GM23338 (cell line): ENCODE data around the gene KIF6. TPM values are rescaled to one million over a fixed set of nuclear protein-coding genes. Genes with fewer than 3 reads are reported as not detected.

ENCODE experiments used
- ATAC-seq: fragments of 200-7000 bp; cut with Tn5 transposase; 3 replicates; pipeline ENCODE4 v1.9.1; 2020
- DNase-seq: peaks from one replicate; pipeline ENCODE4 v3.0.0-alpha.2; 2015; ENCODE audit warnings: low spot score
- H2AFZ ChIP-seq: fragments of 200-600 bp; sonication (generic); 2 replicates; pipeline ENCODE4 v1.8.0; 2016; ENCODE audit warnings: antibody characterized with exemption, mild to moderate bottlenecking, moderate library complexity
- H3F3A ChIP-seq: fragments of 200-600 bp; sonication (generic); replicated peaks from 2 replicates; pipeline ENCODE4 v1.8.0; 2017; ENCODE audit warnings: antibody characterized with exemption, mixed run types, low read depth
- H3K27ac ChIP-seq: fragments of 200-600 bp; sonication (generic); 2 replicates; pipeline ENCODE4 v1.6.1; 2016; ENCODE audit warnings: low read depth
- H3K27me3 ChIP-seq: fragments of 200-600 bp; sonication (generic); 2 replicates; pipeline ENCODE4 v1.8.0; 2016; ENCODE audit warnings: mild to moderate bottlenecking, mixed run types, moderate library complexity; ENCODE audit not compliant: insufficient read depth
- H3K36me3 ChIP-seq: fragments of 200-600 bp; sonication (generic); 2 replicates; pipeline ENCODE4 v1.8.0; 2016; ENCODE audit warnings: mild to moderate bottlenecking; ENCODE audit not compliant: insufficient read depth
- H3K4me1 ChIP-seq: fragments of 200-600 bp; sonication (generic); 2 replicates; pipeline ENCODE4 v1.8.0; 2016; ENCODE audit warnings: mild to moderate bottlenecking, moderate library complexity; ENCODE audit not compliant: insufficient read depth
- H3K4me2 ChIP-seq: fragments of 200-600 bp; sonication (generic); 2 replicates; pipeline ENCODE4 v1.7.1; 2017; ENCODE audit warnings: mixed run types
- H3K4me3 ChIP-seq: fragments of 200-600 bp; sonication (generic); 2 replicates; pipeline ENCODE4 v1.6.1; 2016; ENCODE audit warnings: mixed run types
- H3K79me2 ChIP-seq: fragments of 200-600 bp; sonication (generic); replicated peaks from 2 replicates; pipeline ENCODE4 v1.8.0; 2017; ENCODE audit warnings: mild to moderate bottlenecking; ENCODE audit not compliant: insufficient read depth
- H3K9me2 ChIP-seq: fragments of 200-600 bp; sonication (generic); 2 replicates; pipeline ENCODE4 v1.8.0; 2017; ENCODE audit not compliant: insufficient read depth
- H4K20me1 ChIP-seq: fragments of 200-600 bp; sonication (generic); replicated peaks from 2 replicates; pipeline ENCODE4 v1.8.0; 2017; ENCODE audit warnings: mild to moderate bottlenecking; ENCODE audit not compliant: insufficient read depth
- H3K27ac Mint-ChIP-seq: 2 replicates; pipeline ENCODE4 v1.8.0; 2020; ENCODE audit warnings: inconsistent platforms, mild to moderate bottlenecking, moderate library complexity, mixed read lengths
- H3K27me3 Mint-ChIP-seq: 3 replicates; pipeline ENCODE4 v1.8.0; 2022; ENCODE audit warnings: low read depth, mild to moderate bottlenecking, moderate library complexity, mixed read lengths, inconsistent platforms; ENCODE audit not compliant: insufficient read depth, poor library complexity
- H3K36me3 Mint-ChIP-seq: 3 replicates; pipeline ENCODE4 v1.8.0; 2021; ENCODE audit warnings: low read depth, mild to moderate bottlenecking, inconsistent platforms, moderate library complexity, mixed read lengths
- H3K4me1 Mint-ChIP-seq: 3 replicates; pipeline ENCODE4 v1.8.0; 2020; ENCODE audit warnings: mild to moderate bottlenecking, inconsistent platforms, mixed read lengths
- H3K4me3 Mint-ChIP-seq: 3 replicates; pipeline ENCODE4 v1.8.0; 2021; ENCODE audit warnings: moderate library complexity, mild to moderate bottlenecking, inconsistent platforms, mixed read lengths
- H3K9me3 Mint-ChIP-seq: 3 replicates; pipeline ENCODE4 v1.8.0; 2020; ENCODE audit warnings: moderate library complexity, mild to moderate bottlenecking, inconsistent platforms, mixed read lengths
- CTCF ChIP-seq, 2 experiments: fragments of 200-600 bp in 1 of 2; sonication (generic) in 1 of 2; conservative IDR thresholded peaks; 2 replicates each; pipeline versions ENCODE4 v1.5.1 to v1.6.1; 2016 to 2017; ENCODE audit warnings: antibody characterized with exemption in 2 of 2, low read depth in 2 of 2, mild to moderate bottlenecking in 2 of 2, moderate library complexity in 1 of 2
- ETS1 ChIP-seq: IDR thresholded peaks from 2 replicates; pipeline ENCODE4 v1.6.1; 2016; ENCODE audit warnings: antibody characterized with exemption
- EZH2phosphoT487 ChIP-seq: fragments of 200-600 bp; sonication (generic); IDR thresholded peaks from one replicate; pipeline ENCODE4 v1.8.1; 2018; ENCODE audit warnings: antibody characterized with exemption; ENCODE audit not compliant: unreplicated experiment
- NANOG ChIP-seq: IDR thresholded peaks from 2 replicates; pipeline ENCODE4 v1.6.1; 2016; ENCODE audit warnings: antibody characterized with exemption, borderline replicate concordance
- REST ChIP-seq: IDR thresholded peaks from one replicate; pipeline ENCODE4 v1.6.1; 2018; ENCODE audit warnings: antibody characterized with exemption; ENCODE audit not compliant: unreplicated experiment
- ZNF114 ChIP-seq: fragments of 250-450 bp; sonication (Bioruptor Pico); IDR thresholded peaks from 2 replicates; pipeline ENCODE4 v1.5.0; 2020; ENCODE audit warnings: mild to moderate bottlenecking, moderate library complexity
- polyA plus RNA-seq: library from polyadenylated mRNA; unstranded; fragments of >200 nt; fragmentation: Nextera tagmentation; extraction: Ambion mirVana; gene quantifications from 2 replicates; pipeline ENCODE4 v1.2.1, GENCODE V29; 2016
- total RNA-seq: library from RNA; depleted of rRNA; stranded (reverse); fragments of >200 nt; shearing (Covaris generic); gene quantifications from 2 replicates; pipeline ENCODE4 v1.2.3, GENCODE V29; 2014
- TF ChIP-seq, protein P1 (sequence below): fragments of 250-450 bp; sonication (Bioruptor Pico); IDR thresholded peaks from 2 replicates; pipeline ENCODE4 v1.5.0; 2020; ENCODE audit warnings: mild to moderate bottlenecking, moderate library complexity

KIF6 gene
- total and polyA plus RNA-seq, 2 experiments from 2014 or later = 0.87 to 1.7 TPM

DNA sequence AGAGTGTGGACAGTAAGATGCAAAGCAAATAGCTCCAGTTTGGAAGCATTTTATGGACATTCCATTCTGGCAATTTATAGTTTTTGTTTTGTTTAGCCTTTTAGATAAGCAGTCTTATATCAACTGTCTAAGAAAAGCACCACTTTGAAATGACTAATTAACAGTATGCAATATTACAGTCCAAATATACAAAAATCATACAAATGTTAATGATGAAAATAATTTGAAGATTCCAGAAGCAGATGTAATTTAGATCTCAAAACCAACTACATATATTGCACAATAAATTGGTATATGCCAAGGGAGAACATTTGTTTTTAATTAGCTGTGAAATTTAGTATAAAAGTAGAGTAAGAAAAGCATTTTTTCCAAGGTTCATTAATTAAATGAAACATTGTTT lies 158.8 kb downstream of the KIF6 start:
- ATAC-seq = no peak
- Histone ChIP-seq H3K79me2 (no peaks in the 10 kb centered on the region), H3K4me2 (no peak overlapping the region), H3K9me2 (no peaks in the 10 kb centered on the region), H3K27me3 (no peaks in the 10 kb centered on the region), H3K4me1 (no peaks in the 10 kb centered on the region), H4K20me1 (no peaks in the 10 kb centered on the region), H3K36me3 (no peaks in the 10 kb centered on the region), H3K4me3 (no peak overlapping the region), H3K27ac (no peak overlapping the region), H2AFZ (no peak overlapping the region), H3F3A (no peaks in the 10 kb centered on the region)
- Mint-ChIP-seq H3K27me3 (peaks cover under 1% of the 10 kb centered on the region), H3K27ac (no peak overlapping the region), H3K36me3 (no peaks in the 10 kb centered on the region), H3K9me3 (no peaks in the 10 kb centered on the region), H3K4me3 (no peak overlapping the region), H3K4me1 (no peaks in the 10 kb centered on the region)
- no peak for DNase-seq
- TF ChIP-seq EZH2phosphoT487 = no peak
- TF ChIP-seq, protein P1, sequence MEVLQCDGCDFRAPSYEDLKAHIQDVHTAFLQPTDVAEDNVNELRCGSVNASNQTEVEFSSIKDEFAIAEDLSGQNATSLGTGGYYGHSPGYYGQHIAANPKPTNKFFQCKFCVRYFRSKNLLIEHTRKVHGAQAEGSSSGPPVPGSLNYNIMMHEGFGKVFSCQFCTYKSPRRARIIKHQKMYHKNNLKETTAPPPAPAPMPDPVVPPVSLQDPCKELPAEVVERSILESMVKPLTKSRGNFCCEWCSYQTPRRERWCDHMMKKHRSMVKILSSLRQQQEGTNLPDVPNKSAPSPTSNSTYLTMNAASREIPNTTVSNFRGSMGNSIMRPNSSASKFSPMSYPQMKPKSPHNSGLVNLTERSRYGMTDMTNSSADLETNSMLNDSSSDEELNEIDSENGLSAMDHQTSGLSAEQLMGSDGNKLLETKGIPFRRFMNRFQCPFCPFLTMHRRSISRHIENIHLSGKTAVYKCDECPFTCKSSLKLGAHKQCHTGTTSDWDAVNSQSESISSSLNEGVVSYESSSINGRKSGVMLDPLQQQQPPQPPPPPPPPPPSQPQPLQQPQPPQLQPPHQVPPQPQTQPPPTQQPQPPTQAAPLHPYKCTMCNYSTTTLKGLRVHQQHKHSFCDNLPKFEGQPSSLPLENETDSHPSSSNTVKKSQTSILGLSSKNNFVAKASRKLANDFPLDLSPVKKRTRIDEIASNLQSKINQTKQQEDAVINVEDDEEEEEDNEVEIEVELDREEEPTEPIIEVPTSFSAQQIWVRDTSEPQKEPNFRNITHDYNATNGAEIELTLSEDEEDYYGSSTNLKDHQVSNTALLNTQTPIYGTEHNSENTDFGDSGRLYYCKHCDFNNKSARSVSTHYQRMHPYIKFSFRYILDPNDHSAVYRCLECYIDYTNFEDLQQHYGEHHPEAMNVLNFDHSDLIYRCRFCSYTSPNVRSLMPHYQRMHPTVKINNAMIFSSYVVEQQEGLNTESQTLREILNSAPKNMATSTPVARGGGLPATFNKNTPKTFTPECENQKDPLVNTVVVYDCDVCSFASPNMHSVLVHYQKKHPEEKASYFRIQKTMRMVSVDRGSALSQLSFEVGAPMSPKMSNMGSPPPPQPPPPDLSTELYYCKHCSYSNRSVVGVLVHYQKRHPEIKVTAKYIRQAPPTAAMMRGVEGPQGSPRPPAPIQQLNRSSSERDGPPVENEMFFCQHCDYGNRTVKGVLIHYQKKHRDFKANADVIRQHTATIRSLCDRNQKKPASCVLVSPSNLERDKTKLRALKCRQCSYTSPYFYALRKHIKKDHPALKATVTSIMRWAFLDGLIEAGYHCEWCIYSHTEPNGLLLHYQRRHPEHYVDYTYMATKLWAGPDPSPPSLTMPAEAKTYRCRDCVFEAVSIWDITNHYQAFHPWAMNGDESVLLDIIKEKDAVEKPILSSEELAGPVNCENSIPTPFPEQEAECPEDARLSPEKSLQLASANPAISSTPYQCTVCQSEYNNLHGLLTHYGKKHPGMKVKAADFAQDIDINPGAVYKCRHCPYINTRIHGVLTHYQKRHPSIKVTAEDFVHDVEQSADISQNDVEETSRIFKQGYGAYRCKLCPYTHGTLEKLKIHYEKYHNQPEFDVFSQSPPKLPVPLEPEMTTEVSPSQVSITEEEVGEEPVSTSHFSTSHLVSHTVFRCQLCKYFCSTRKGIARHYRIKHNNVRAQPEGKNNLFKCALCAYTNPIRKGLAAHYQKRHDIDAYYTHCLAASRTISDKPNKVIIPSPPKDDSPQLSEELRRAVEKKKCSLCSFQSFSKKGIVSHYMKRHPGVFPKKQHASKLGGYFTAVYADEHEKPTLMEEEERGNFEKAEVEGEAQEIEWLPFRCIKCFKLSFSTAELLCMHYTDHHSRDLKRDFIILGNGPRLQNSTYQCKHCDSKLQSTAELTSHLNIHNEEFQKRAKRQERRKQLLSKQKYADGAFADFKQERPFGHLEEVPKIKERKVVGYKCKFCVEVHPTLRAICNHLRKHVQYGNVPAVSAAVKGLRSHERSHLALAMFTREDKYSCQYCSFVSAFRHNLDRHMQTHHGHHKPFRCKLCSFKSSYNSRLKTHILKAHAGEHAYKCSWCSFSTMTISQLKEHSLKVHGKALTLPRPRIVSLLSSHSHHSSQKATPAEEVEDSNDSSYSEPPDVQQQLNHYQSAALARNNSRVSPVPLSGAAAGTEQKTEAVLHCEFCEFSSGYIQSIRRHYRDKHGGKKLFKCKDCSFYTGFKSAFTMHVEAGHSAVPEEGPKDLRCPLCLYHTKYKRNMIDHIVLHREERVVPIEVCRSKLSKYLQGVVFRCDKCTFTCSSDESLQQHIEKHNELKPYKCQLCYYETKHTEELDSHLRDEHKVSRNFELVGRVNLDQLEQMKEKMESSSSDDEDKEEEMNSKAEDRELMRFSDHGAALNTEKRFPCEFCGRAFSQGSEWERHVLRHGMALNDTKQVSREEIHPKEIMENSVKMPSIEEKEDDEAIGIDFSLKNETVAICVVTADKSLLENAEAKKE (CRISPR knock-in tag) = no peak
- TF ChIP-seq NANOG = no peak
- TF ChIP-seq ETS1 = no peak
- TF ChIP-seq ZNF114 = no peak

DNA sequence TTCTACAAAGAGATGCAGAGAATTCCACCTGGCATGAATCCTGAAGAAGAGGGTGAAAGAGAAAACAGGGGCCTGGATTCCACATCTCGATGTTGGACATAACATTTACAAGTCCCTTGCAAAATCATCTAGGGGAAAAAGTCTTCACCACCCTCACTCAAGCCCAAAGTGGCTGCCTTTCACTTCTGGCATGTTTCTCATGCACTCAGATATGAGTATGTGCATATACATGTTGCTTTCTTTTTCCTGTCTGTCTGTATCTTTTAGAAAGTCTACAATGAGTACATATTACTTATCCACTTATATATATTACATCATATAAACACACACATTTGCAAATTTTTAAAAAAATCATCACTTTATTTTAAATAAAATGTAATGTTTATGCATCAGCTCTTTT lies 159.3 kb downstream of the KIF6 start:
- ATAC-seq (no peak), DNase-seq (no peak)
- Mint-ChIP-seq H3K27ac (no peak overlapping the region), H3K4me3 (no peak overlapping the region), H3K36me3 (no peaks in the 10 kb centered on the region), H3K9me3 (no peaks in the 10 kb centered on the region), H3K4me1 (no peaks in the 10 kb centered on the region), H3K27me3 (peaks cover 3% of the 10 kb centered on the region)
- Histone ChIP-seq H3K4me1 (no peaks in the 10 kb centered on the region), H3K4me2 (no peak overlapping the region), H3K4me3 (no peak overlapping the region), H3K9me2 (no peaks in the 10 kb centered on the region), H3K27me3 (no peaks in the 10 kb centered on the region), H4K20me1 (no peaks in the 10 kb centered on the region), H3K27ac (no peak overlapping the region), H3K79me2 (no peaks in the 10 kb centered on the region), H3F3A (no peaks in the 10 kb centered on the region), H3K36me3 (no peaks in the 10 kb centered on the region), H2AFZ (no peak overlapping the region)
- TF ChIP-seq CTCF (conservative IDR thresholded peaks at IDR 0.05; ENCODE audit: low read depth in 2 of 2) (no peak), REST (no peak), ETS1 (no peak)
